ENCODE measurements around the gene ALG12.

DNA sequence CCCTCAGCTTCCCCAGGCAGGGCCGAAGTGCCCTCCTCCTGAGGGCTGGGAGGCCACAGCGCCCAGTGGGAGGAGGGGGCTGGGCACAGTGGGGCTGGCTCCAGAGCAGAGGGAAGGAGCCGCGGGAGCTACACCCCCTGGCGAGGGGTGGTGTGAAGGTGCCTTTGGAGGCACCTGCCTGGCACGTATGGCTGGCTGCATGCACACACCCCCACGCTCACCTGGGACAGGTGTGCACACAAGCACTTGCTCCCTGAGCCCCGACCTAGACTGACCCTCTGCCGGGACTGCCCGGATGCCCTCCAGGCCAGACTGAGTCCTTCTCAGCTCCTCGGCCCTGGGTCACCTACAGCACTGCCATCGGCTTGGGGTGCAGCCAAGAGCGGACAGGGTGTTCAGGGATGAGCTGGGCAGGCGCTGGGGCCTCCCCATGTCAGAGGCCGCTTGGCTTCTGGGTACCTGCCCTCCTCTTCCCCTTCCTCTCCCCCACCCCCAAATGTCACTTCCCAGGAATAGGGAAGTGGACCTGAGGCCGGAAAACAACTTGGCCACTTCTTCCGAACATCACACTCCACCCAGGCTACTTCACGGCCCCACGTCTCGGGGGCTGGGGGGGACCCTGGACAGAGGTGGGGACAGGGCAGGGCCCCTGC lies 34.9 kb upstream of the ALG12 start:
- TF ChIP-seq POLR2A (IDR thresholded peaks at IDR 0.05): no peak
- TF ChIP-seq, protein P1, sequence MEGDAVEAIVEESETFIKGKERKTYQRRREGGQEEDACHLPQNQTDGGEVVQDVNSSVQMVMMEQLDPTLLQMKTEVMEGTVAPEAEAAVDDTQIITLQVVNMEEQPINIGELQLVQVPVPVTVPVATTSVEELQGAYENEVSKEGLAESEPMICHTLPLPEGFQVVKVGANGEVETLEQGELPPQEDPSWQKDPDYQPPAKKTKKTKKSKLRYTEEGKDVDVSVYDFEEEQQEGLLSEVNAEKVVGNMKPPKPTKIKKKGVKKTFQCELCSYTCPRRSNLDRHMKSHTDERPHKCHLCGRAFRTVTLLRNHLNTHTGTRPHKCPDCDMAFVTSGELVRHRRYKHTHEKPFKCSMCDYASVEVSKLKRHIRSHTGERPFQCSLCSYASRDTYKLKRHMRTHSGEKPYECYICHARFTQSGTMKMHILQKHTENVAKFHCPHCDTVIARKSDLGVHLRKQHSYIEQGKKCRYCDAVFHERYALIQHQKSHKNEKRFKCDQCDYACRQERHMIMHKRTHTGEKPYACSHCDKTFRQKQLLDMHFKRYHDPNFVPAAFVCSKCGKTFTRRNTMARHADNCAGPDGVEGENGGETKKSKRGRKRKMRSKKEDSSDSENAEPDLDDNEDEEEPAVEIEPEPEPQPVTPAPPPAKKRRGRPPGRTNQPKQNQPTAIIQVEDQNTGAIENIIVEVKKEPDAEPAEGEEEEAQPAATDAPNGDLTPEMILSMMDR (IDR thresholded peaks at IDR 0.05): no peak

All from esophagus squamous epithelium (tissue), 4 donors.